GM18526 (cell line): ENCODE measurements around the gene CBX2.

Experiments used
- POLR2A ChIP-seq: IDR thresholded peaks from 3 replicates; pipeline ENCODE4 v1.6.1; 2011; ENCODE audit not compliant: insufficient read length; ENCODE audit errors: extremely low read depth

Gene CBX2

GRCh38 chr17:79777894-79778503 is at the start of gene CBX2:
TSS of gene CBX2 (plus strand) at chr17:79778148. CDS start at chr17:79778236, 88 bp downstream.
- TF ChIP-seq POLR2A: no peak

DNA sequence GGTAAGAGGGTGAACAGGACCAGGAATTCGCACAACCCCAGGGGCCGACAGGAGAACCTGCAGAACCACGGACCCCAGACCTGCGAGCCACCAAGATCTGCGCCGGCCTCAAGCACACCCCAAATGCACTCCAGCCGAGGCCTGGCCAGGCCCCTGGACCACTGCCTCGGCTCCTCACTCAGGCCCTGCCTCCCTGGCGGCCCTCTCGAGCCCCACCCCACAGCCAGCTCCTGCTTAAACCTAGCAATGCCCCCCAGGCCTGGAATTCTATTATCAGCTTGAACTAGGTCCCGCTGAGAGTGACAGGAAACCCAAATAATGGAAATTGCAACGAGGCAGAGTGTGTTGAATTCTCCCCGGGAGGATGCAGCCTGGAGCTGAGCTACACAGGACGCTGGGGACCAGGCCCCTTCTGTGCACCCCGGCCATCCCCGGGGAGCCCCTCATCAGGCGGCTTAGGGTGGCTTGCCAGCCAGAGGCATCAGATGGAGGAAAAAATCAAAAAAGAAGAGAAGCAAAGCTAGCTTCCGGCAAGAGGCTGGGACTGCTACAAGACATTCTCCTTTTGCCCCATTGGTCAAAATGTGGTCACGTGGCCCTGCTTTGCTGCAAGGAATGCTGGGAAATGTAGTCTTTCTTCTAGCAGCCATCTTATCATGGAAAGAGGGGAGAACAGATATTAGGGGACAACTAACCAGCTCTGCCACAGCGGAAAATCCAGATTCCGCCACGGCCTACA is 49.6 kb upstream of the CBX2 start:
- TF ChIP-seq POLR2A: peak; percentile 19

- TF ChIP-seq POLR2A: no peak
Measured at GRCh38 chr17:79728908-79729471, 49.0 kb upstream of the CBX2 start.

GRCh38 chr17:79729761-79730160 is 48.2 kb upstream of the CBX2 start:
- TF ChIP-seq POLR2A: no peak

GRCh38 chr17:79730437-79730768 is 47.5 kb upstream of the CBX2 start:
- no peak for TF ChIP-seq POLR2A

- TF ChIP-seq POLR2A: no peak
Measured at GRCh38 chr17:79730769-79731483, 47.0 kb upstream of the CBX2 start, which contains the start of gene ENPP7. TSS of gene ENPP7 (plus strand) at chr17:79730943. CDS start at chr17:79731140, 197 bp downstream.

DNA sequence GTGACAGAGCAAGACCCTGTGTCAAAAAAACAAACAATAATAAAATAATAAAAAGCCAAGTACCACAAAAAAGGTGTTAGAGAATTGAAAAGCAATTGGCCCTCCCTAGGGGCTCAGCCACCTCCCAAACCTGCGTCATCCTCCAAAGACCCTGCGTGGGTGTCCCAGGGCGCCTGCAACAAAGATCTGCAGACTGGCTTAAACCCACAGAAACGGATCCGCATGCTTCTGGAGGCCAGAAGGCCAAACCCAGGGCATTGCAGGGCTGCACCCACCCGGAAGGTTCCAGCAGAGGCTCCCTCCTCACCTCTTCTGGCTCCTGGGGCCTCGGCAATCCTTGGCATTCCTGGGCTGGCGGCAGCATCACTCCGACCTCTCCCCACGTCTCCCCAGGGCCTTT is 45.7 kb upstream of the CBX2 start:
- TF ChIP-seq POLR2A: no peak

- TF ChIP-seq POLR2A: peak; percentile 26
Measured at GRCh38 chr17:79732804-79733691, 44.9 kb upstream of the CBX2 start.

- TF ChIP-seq POLR2A: no peak
Measured at GRCh38 chr17:79733692-79734070, 44.3 kb upstream of the CBX2 start.

DNA sequence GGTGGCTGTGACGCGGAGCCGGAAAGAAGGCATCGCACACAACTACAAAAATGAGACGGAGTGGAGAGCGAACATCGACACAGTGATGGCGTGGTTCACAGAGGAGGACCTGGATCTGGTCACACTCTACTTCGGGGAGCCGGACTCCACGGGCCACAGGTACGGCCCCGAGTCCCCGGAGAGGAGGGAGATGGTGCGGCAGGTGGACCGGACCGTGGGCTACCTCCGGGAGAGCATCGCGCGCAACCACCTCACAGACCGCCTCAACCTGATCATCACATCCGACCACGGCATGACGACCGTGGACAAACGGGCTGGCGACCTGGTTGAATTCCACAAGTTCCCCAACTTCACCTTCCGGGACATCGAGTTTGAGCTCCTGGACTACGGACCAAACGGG is 42.9 kb upstream of the CBX2 start:
- no peak for TF ChIP-seq POLR2A

DNA sequence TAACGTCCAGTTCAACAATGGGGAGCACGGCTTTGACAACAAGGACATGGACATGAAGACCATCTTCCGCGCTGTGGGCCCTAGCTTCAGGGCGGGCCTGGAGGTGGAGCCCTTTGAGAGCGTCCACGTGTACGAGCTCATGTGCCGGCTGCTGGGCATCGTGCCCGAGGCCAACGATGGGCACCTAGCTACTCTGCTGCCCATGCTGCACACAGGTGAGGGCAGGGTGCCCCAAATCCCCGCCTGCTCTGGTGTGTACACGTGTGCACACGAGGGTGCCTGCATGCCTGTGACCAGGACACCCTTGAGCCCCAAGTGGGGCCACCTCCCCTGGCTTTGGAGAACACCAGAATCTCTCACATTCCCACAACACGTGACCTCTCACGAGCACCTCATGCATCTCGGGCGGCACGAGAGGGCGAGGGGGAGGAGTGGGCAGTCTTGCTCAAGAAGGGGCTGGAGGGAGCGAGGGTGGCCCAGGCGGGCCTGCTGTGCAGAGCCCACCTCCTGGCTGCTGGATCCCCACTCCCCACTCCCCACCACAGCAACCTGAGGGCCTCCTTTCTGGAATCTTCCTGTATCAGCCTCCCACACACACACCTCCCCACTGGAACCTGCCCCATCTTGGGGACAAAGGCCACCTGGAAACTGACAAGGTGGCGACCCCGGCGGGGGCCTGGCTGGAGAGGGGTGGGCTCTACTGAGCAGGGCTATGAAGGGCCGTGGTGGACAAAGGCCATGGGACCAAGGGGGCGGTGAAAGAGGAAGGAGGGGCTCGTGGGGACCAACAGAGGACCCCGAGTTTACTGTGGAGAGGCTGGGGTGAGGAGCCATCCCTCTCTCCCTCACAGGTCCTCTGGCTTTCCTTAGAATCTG is 40.7 kb upstream of the CBX2 start:
- no peak for TF ChIP-seq POLR2A

DNA sequence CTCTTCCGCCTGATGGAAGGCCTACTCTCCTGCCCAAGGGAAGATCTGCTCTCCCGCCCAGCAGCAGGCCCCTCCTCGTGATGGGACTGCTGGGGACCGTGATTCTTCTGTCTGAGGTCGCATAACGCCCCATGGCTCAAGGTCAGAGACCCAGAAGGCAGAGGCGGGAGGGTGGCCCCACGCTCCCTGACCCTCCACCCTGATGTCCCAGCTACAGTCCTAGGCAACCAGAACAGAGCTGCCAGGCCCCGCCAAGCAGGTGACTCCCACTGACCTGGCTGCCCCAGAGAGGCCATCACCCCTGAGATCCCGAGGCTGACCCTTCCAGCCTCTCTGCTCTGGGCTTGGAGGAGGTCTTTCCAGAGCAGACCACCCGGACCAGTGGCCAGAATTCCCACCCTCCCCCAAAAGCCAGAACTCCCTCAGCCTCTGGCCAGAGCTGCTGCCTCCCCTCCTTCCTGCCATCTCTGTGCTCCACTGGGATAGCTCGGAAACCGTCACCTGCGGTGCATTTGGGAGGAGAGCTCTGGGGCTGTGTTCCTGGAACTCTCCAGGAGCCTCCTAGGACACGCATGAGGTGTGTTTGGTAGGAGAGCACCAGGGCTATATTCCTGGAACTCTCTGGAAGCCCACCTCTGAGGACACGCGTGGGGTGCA is 39.9 kb upstream of the CBX2 start:
- TF ChIP-seq POLR2A: no peak

DNA sequence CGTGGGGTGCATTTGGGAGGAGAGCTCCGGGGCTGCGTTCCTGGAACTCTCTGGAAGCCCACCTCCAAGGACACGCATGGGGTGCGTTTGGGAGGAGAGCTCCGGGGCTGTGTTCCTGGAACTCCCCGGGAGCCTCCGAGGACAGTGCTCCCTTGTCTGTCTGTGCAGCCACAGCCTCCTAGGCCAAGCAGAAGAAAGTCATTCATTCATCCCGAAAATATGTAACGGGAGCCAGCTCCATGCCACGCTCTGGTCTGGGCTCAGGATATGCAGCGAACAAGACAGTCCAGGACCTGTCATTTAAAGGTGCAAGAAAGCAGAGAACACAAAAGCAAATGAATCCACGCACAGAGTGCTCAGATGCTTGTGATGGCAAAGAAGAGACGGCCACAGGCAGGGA is 39.3 kb upstream of the CBX2 start:
- TF ChIP-seq POLR2A: no peak
